OCI-M2 (cell line): ENCODE results near the gene KATNAL1.
"Not testable (repeated sequence)": the region's sequence is repeated elsewhere in the genome, so short reads cannot be mapped to it uniquely, and the experiment has no call there.

Experiments
- DNase-seq: peaks from one replicate; lab custom pipeline; 2025; ENCODE audit not compliant: unreplicated experiment; lab: John Stamatoyannopoulos, UW

The KATNAL1 gene

GRCh38 chr13:30295116-30295515, 12.2 kb downstream of the KATNAL1 start:
- no peak for DNase-seq

GRCh38 chr13:30294004-30294403, 13.3 kb downstream of the KATNAL1 start:
- DNase-seq: no peak

- no peak for DNase-seq
These were observed 15.0 kb downstream of the KATNAL1 start for GRCh38 chr13:30292325-30292724.

- DNase-seq: no peak
These were observed 16.4 kb downstream of the KATNAL1 start for GRCh38 chr13:30290812-30291436.

- no peak for DNase-seq
These were observed 17.8 kb downstream of the KATNAL1 start for GRCh38 chr13:30289533-30289932.

- not testable (repeated sequence) for DNase-seq
These were observed 21.3 kb downstream of the KATNAL1 start for GRCh38 chr13:30286059-30286458.

- no peak for DNase-seq
These were observed 31.2 kb downstream of the KATNAL1 start for GRCh38 chr13:30276178-30276577.

- no peak for DNase-seq
These were observed 33.3 kb downstream of the KATNAL1 start for GRCh38 chr13:30274083-30274482.

- DNase-seq: not testable (repeated sequence)
These were observed 37.3 kb downstream of the KATNAL1 start for GRCh38 chr13:30270035-30270434.

- DNase-seq: no peak
These were observed 38.7 kb downstream of the KATNAL1 start for GRCh38 chr13:30268673-30269072.

- no peak for DNase-seq
These were observed 40.6 kb downstream of the KATNAL1 start for GRCh38 chr13:30266756-30267155.

GRCh38 chr13:30259149-30259733, 48.1 kb downstream of the KATNAL1 start:
- not testable (repeated sequence) for DNase-seq

- DNase-seq: no peak
These were observed 49.8 kb downstream of the KATNAL1 start for GRCh38 chr13:30257468-30258099.

- no peak for DNase-seq
These were observed 50.5 kb downstream of the KATNAL1 start for GRCh38 chr13:30256713-30257467.

- no peak for DNase-seq
These were observed 51.7 kb downstream of the KATNAL1 start for GRCh38 chr13:30255696-30256095.

- no peak for DNase-seq
These were observed 53.5 kb downstream of the KATNAL1 start for GRCh38 chr13:30253830-30254229.

- DNase-seq: no peak
These were observed 59.9 kb downstream of the KATNAL1 start for GRCh38 chr13:30247406-30247805.

- DNase-seq: no peak
These were observed 65.8 kb downstream of the KATNAL1 start for GRCh38 chr13:30241532-30241931.

GRCh38 chr13:30240608-30241007, 66.7 kb downstream of the KATNAL1 start:
- no peak for DNase-seq

GRCh38 chr13:30235216-30235615, 72.1 kb downstream of the KATNAL1 start:
- DNase-seq: no peak

- DNase-seq: no peak
These were observed 72.7 kb downstream of the KATNAL1 start for GRCh38 chr13:30234619-30235162.
